Osteoblast (primary cell): ENCODE measurements around the gene NECTIN2. TPM values are rescaled to one million over a fixed set of nuclear protein-coding genes. Genes with fewer than 3 reads are reported as not detected.

Experiments used
- DNase-seq: peaks from one replicate; pipeline ENCODE4 v3.0.0; 2011; ENCODE audit warnings: low spot score, mixed read lengths; ENCODE audit not compliant: insufficient read length; ENCODE audit errors: missing footprints
- H2AFZ ChIP-seq: 2 replicates; pipeline ENCODE4 v1.6.0; 2011; ENCODE audit warnings: mild to moderate bottlenecking, low read length
- H3K27ac ChIP-seq: 2 replicates; pipeline ENCODE4 v1.5.1; 2011; ENCODE audit warnings: mild to moderate bottlenecking, low read depth, low read length, moderate library complexity
- H3K27me3 ChIP-seq: 2 replicates; pipeline ENCODE4 v1.6.0; 2012; ENCODE audit warnings: mild to moderate bottlenecking, control low read depth, inconsistent platforms, low read length, moderate library complexity; ENCODE audit not compliant: insufficient read depth
- H3K36me3 ChIP-seq: 2 replicates; pipeline ENCODE4 v1.5.1; 2011; ENCODE audit warnings: mild to moderate bottlenecking, low read length, control low read depth, moderate library complexity; ENCODE audit not compliant: insufficient read depth
- H3K4me1 ChIP-seq: 2 replicates; pipeline ENCODE4 v1.5.1; 2011; ENCODE audit warnings: mild to moderate bottlenecking, low read length, control low read depth, moderate library complexity; ENCODE audit not compliant: insufficient read depth
- H3K4me2 ChIP-seq: 2 replicates; pipeline ENCODE4 v1.6.0; 2011; ENCODE audit warnings: mild to moderate bottlenecking, low read length; ENCODE audit not compliant: insufficient read depth
- H3K4me3 ChIP-seq: fragments of 200-600 bp; sonication (generic); 3 replicates; pipeline ENCODE4 v1.5.1; 2012; ENCODE audit warnings: mild to moderate bottlenecking, low read length, inconsistent platforms; ENCODE audit not compliant: insufficient read depth
- H3K79me2 ChIP-seq: 2 replicates; pipeline ENCODE4 v1.6.0; 2012; ENCODE audit warnings: mild to moderate bottlenecking, low read length, control low read depth, inconsistent platforms; ENCODE audit not compliant: insufficient read depth
- H3K9me3 ChIP-seq: 2 replicates; pipeline ENCODE4 v1.5.1; 2011; ENCODE audit warnings: low read depth, low read length, control low read depth
- H4K20me1 ChIP-seq: 2 replicates; pipeline ENCODE4 v1.6.0; 2012; ENCODE audit warnings: mild to moderate bottlenecking, low read length, control low read depth; ENCODE audit not compliant: insufficient read depth
- total RNA-seq: library from RNA; depleted of rRNA; stranded (reverse); fragments of >200 nt; gene quantifications from 2 replicates; pipeline ENCODE4 v1.2.3, GENCODE V29; 2012
- TF ChIP-seq, protein P1 (sequence below): IDR thresholded peaks from 2 replicates; pipeline ENCODE4 v1.5.1; 2011; ENCODE audit warnings: mild to moderate bottlenecking, low read depth, low read length, moderate library complexity; ENCODE audit errors: extremely low read depth

The NECTIN2 gene
- total RNA-seq, 1 donor = 46.0 TPM

DNA sequence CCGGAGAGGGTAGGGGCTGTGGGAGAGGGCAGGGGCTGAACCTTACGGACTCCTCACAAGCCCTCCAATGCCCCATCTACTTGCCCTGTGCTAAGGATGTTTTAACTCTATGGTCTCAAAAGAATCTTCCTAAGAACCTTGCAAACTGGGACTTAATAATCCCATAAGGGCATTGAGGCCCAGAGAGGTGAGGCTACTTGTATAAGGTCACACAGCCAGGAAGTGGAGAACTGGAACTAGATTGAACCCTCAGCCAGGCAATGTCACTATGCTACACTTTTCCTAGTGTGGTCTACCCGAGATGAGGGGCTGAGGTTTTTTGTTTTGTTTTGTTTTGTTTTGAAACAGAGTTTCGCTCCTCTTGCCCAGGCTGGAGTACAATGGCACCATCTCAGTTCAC is 85.4 kb downstream of the NECTIN2 start:
- TF ChIP-seq, protein P1, sequence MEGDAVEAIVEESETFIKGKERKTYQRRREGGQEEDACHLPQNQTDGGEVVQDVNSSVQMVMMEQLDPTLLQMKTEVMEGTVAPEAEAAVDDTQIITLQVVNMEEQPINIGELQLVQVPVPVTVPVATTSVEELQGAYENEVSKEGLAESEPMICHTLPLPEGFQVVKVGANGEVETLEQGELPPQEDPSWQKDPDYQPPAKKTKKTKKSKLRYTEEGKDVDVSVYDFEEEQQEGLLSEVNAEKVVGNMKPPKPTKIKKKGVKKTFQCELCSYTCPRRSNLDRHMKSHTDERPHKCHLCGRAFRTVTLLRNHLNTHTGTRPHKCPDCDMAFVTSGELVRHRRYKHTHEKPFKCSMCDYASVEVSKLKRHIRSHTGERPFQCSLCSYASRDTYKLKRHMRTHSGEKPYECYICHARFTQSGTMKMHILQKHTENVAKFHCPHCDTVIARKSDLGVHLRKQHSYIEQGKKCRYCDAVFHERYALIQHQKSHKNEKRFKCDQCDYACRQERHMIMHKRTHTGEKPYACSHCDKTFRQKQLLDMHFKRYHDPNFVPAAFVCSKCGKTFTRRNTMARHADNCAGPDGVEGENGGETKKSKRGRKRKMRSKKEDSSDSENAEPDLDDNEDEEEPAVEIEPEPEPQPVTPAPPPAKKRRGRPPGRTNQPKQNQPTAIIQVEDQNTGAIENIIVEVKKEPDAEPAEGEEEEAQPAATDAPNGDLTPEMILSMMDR = no peak
- Histone ChIP-seq H3K36me3 (no peaks in the 10 kb centered on the region), H3K79me2 (no peaks in the 10 kb centered on the region), H2AFZ (no peak overlapping the region), H3K4me1 (peaks cover 14% of the 10 kb centered on the region), H3K27ac (no peak overlapping the region), H3K9me3 (no peaks in the 10 kb centered on the region), H3K4me3 (no peak overlapping the region), H3K4me2 (no peak overlapping the region), H3K27me3 (no peaks in the 10 kb centered on the region), H4K20me1 (no peaks in the 10 kb centered on the region)
- DNase-seq = peak; percentile 48

Other genes with a start within 250 kb of the NECTIN2 start
- not detected in 2 replicates for gene IGSF23, start 232.7 kb upstream of the NECTIN2 start, total RNA-seq
- gene PVR, start 202.4 kb upstream of the NECTIN2 start, total RNA-seq = 50.1 and 53.6 TPM in 2 replicates
- gene CEACAM19, start 174.8 kb upstream of the NECTIN2 start, total RNA-seq = 0.72 and 1.2 TPM in 2 replicates
- gene CEACAM16, start 147.1 kb upstream of the NECTIN2 start, total RNA-seq = under 0.01 TPM in 1 of 2 replicates, not detected in the other
- gene BCL3, start 97.6 kb upstream of the NECTIN2 start, total RNA-seq = 6.5 and 7.2 TPM in 2 replicates
- not detected in 2 replicates for gene CBLC, start 68.4 kb upstream of the NECTIN2 start, total RNA-seq
- gene BCAM, start 37.2 kb upstream of the NECTIN2 start, total RNA-seq = 4.3 and 4.4 TPM in 2 replicates
- 28.3 and 31.8 TPM in 2 replicates for gene TOMM40, start 45.0 kb downstream of the NECTIN2 start, total RNA-seq
- gene APOE, start 59.5 kb downstream of the NECTIN2 start, total RNA-seq = 44.5 and 46.6 TPM in 2 replicates
- gene APOC1, start 68.3 kb downstream of the NECTIN2 start, total RNA-seq = 1.2 and 1.4 TPM in 2 replicates
- gene APOC4, start 95.9 kb downstream of the NECTIN2 start, total RNA-seq = not detected in 2 replicates
- not detected in 2 replicates for gene APOC2, start 99.8 kb downstream of the NECTIN2 start, total RNA-seq
- 45.2 and 61.3 TPM in 2 replicates for gene CLPTM1, start 109.1 kb downstream of the NECTIN2 start, total RNA-seq
- gene RELB, start 155.2 kb downstream of the NECTIN2 start, total RNA-seq = 8.5 and 9.8 TPM in 2 replicates
- 17.0 and 17.1 TPM in 2 replicates for gene CLASRP, start 192.7 kb downstream of the NECTIN2 start, total RNA-seq
- under 0.01 TPM in 1 of 2 replicates, not detected in the other for gene ZNF296, start 230.2 kb downstream of the NECTIN2 start, total RNA-seq
- gene GEMIN7, start 233.0 kb downstream of the NECTIN2 start, total RNA-seq = 8.3 and 14.8 TPM in 2 replicates
- 43.9 and 53.6 TPM in 2 replicates for gene PPP1R37, start 246.9 kb downstream of the NECTIN2 start, total RNA-seq